NCI-H1092 treated with DMSO at 0.1 percent for 48 hours (cell line): ENCODE data around the gene CYP1A2.

Experiments used
- DNase-seq: peaks from one replicate; lab custom pipeline; 2025; lab: John Stamatoyannopoulos, UW

CYP1A2 gene

DNA sequence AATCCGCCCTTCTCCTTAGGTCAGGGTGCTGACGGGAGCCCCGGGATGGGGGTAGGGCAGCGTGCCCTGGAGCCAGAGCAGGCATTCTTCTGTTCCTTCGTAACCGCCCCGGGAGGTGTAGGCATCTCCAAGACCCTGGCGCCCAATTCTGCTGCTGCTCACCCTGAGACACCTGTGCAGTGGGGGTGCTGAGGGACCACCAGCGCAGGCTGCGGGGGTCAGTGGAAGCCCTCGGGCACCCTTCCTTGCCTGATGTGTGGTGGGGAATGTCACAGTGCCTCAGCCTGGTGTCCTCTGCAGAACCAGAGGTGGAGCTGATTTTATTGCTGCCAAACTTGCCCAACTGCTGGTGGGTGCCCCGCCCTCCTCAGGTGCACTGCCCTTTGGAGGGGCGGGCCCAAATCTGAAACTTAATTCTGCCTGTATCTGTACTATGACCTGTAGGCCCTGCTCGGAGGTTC, 40.6 kb downstream of the CYP1A2 start:
- no peak for DNase-seq

GRCh38 chr15:74789741-74790079, 41.1 kb downstream of the CYP1A2 start:
- DNase-seq: no peak

DNA sequence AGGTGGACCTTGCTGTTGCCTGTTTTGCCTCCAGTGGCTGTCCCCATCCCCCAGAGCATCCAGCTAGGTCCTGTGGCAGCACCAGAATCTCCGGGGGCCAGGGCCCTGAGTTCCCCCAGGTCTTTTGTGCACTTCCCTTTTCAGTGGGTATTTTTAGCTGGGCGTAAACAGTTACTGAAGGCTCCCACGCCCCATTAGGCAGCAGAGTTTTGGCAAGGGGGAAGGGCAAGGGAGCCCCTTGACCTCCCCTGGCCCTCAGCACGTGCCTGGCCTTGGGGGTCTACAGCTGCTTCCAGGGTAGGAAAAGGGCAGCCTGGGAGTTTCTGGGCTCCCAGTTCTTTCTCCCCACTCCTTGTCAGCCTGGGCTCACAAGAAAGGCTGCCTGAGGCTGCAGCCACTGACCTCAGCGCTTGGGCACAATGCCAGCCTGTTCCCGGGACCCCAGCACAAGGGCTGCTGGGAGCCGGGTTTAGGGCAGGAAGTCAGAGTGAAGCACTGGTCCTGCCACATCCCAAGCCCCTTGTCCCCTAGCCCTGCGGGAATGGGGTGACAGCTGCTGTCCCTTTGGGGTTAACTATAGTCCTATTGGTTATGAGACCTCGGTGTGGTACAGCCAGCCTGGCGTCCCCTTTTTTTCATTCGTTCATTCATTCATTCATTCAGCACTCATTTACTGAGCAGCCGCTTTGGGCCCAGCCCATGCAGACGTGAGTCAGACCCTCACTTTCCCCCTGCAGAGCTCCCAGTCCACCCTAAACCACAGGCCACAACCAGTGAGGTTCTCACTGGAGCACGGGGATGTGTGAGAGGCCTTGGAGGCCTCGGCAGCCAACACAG, 41.7 kb downstream of the CYP1A2 start:
- DNase-seq: no peak

DNA sequence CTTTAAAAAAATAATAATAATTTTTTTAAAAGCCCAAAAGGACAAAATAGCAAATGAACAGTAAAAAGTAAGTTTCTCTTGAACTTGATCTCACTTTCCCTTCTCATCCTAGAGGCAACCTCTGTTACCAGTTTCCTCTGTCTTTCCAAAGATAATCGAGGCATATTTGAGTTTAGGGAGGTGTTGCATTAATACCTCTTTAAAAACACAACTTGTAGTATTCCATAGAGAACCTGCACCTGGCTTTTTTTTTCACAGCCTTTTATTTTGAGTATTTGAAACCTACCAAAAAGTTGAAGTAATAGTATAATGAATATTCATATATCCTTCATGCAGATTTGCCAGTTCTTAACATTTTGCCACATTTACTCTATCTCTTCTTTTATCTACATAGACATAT, 42.4 kb downstream of the CYP1A2 start:
- DNase-seq: no peak

- DNase-seq: no peak
Measured at GRCh38 chr15:74791667-74792066, 43.0 kb downstream of the CYP1A2 start.

DNA sequence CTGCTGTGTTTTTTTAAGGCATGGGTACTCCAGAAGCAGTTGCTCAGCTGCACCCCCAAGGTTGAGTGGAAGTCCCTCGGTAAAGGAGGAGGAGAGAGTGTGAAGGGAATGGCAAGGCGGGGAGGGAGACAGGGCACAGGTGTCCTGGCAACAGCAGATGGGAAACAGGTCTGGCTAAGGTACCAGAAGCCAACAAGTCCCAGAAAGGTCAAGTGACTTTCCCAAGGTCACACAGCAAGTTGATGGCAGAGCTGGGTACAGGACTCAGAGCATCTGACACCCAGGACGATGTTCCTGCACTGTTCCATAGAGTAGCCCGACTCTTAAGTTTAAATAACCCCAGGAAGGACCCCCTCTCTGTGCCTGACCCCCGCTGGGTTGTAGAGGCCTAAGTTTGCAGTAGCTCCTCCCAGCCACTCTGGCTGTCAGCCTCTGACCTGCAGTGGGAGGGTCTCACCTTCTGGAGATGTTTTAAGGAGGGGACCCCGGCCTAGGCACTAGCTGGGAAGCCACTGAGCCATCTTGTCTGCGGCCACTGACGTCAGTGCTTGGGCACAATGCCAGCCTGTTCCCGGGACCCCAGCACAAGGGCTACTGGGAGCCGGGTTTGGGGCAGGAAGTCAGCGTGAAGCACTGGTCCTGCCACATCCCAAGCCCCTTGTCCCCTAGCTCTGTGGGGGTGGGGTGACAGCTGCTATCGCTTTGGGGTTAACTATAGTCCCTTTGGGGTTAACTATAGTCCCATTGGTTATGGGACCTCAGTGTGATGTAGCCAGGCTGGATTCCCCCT, 43.8 kb downstream of the CYP1A2 start:
- no peak for DNase-seq

- no peak for DNase-seq
Measured at GRCh38 chr15:74793135-74794028, 44.7 kb downstream of the CYP1A2 start.

DNA sequence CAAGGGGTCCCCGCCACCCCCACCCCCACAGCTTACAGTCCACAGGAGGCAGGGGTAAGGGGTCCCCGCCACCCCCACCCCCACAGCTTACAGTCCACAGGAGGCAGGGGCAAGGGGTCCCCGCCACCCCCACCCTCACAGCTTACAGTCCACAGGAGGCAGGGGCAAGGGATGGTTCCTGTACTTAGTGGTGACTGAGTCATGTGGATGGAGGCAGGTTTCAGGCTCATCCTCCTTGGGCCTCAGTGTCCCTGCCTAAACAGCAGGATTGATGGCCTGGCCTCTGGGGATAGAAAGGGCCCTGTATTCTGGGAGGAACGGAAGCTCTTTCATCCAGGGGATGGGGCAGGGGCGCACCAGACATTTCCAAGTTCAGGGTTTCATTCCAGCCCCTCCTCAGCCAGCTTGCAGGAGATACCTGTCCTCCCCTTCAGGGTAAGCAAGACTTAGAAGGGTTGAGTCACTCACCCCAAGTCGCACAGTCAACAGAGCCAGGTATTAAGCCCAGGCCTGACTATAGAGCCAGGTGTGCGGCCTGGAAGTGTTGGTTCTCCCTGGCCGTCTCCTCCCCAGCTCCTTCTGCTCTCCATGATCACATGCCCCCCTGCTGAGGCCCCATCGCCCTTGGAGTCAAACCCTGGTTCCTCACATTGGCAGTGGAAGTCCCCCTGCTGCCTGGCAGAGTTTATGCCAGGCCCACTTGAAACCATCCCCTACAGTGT, 45.8 kb downstream of the CYP1A2 start:
- no peak for DNase-seq

- no peak for DNase-seq
Measured at GRCh38 chr15:74794970-74795349, 46.3 kb downstream of the CYP1A2 start.

DNA sequence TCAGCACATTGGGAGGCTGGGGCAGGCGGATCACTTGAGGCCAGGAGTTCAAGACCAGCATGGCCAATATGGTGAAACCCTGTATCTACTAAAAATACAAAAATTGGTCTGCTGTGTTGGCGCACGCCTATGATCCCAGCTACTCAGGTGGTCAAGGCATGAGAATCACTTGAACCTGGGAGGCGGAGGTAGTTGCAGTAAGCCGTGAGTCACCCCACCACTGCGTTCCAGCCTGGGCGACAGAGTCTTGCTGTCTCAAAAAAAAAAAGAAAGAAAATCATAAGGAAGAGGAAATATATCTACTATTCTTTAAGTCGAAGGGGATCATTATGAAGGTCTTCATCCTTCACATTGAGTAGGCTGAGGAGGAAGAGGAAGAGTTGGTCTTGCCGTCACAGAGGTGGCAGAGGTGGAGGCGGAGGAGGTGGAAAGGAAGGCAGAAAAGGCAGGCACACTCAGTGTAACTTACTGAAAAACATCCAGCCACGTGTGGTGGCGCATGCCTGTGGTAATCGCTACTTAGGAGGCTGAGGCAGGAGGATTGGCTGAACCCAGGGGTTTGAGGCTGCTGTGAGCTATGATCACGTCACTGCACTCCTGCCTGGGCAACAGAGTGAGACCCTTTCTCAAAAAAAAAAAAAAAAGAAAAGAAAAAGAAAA, 47.5 kb downstream of the CYP1A2 start:
- no peak for DNase-seq

- DNase-seq: no peak
Measured at GRCh38 chr15:74798388-74799254, 50.0 kb downstream of the CYP1A2 start.

DNA sequence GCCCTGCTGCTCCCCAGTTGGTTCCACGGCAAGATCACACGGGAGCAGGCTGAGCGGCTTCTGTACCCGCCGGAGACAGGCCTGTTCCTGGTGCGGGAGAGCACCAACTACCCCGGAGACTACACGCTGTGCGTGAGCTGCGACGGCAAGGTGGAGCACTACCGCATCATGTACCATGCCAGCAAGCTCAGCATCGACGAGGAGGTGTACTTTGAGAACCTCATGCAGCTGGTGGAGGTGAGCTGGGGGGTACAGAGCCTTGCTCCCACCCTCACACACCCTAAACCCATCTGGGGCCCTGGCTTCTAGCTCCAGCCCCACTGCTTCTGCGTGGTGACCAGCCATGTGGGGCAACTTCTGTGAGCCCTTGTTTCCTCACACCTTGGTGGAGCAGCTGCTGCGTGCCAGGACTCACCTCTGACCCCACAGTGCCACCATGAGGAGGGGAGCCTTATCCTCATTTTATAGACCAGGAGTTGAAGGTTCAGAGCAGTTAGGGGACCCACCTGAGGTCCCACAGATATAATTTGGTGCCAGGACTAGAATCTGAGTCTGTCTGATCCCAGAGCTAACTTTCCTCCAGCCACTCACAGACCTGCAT, 50.7 kb downstream of the CYP1A2 start:
- DNase-seq: no peak

DNA sequence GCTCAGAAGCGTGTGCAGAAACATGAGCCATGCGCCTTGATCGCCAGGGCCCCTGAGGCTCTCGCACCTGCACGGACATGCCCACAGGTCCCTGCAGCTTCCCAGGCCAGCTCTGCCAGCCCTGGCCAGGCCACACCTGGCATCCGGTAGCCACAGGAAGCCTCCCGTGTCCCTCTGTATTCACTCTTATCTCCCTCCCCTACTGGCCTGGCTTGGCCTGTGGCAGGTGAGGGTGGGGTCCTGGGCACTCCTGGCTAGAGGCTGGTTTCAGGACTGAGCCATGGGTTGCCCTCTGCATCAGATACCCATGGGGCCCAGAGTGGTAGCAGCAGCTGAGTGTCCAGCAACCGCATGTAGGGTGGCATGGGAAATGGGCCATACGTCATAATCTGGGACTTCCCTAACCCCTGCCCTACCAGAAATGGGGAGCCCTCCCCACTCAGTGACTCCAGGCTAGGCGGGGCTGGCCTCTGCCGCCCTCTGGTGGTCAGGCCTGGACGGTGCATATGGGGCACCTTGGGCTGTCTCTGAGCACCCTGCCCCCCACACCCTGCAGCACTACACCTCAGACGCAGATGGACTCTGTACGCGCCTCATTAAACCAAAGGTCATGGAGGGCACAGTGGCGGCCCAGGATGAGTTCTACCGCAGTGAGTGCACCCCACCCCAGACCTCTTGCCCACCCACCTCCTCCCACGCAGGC, 51.4 kb downstream of the CYP1A2 start:
- DNase-seq: no peak

GRCh38 chr15:74800559-74801094, 52.0 kb downstream of the CYP1A2 start:
- DNase-seq: no peak

GRCh38 chr15:74801311-74801997, 52.8 kb downstream of the CYP1A2 start:
- no peak for DNase-seq

DNA sequence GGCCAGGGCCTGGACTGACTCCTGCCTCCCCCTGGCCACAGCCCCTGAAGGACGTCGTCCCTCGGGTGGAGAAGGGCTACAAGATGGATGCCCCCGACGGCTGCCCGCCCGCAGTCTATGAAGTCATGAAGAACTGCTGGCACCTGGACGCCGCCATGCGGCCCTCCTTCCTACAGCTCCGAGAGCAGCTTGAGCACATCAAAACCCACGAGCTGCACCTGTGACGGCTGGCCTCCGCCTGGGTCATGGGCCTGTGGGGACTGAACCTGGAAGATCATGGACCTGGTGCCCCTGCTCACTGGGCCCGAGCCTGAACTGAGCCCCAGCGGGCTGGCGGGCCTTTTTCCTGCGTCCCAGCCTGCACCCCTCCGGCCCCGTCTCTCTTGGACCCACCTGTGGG, 53.6 kb downstream of the CYP1A2 start:
- DNase-seq: no peak

- no peak for DNase-seq
Measured at GRCh38 chr15:74802862-74803447, 54.3 kb downstream of the CYP1A2 start.

- DNase-seq: no peak
Measured at GRCh38 chr15:74804935-74805334, 56.3 kb downstream of the CYP1A2 start.
